ENCODE data around the gene COX7A2L.
"Not testable (repeated sequence)": the region's sequence is repeated elsewhere in the genome, so short reads cannot be mapped to it uniquely, and the experiment has no call there.

Gene COX7A2L, protein sequence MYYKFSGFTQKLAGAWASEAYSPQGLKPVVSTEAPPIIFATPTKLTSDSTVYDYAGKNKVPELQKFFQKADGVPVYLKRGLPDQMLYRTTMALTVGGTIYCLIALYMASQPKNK

DNA sequence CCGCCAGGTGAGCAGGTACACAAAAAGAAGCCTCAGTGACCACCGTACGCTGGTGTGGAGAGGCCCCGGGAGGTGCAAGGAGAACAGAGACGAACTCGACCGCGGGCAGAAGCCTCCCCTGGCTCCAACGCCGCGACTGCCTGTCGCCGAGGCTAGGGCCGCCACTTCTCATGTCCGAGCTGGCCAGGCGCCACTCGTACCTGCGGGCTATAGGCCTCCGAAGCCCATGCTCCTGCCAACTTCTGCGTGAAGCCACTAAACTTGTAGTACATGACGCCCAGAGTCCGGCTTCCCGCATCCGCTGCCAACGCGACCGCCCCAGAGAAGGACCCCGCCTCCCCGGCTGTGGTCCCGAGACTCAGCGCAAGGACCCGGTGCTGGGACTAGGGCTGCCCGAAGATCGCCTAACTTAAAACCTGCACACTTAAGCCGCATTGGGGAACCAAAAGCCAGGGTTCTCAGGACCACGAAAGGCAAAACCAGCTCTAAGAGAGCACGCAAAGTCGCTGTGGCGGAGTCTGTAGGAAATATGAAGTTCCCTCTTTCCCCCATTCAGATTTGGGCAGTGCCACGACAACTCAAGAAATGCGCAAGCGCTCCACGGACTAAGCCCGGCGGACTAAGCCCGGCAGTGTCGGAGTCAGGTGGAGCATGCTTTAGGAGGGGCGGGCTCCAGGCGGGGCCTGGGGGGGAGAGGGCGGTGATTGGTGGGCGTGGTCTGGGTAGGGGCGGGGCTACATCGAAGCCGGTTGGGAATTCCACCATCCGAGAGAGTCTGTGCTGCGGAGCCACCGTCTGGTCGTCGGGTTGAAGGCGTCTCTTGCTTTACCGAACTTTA is at the start of gene COX7A2L:
COX7A2L (minus strand) TSS at position 328 of the 838 bp plus-strand sequence; CDS start at position 272, 56 bp downstream.
- DNase-seq = peak; percentile 98

DNA sequence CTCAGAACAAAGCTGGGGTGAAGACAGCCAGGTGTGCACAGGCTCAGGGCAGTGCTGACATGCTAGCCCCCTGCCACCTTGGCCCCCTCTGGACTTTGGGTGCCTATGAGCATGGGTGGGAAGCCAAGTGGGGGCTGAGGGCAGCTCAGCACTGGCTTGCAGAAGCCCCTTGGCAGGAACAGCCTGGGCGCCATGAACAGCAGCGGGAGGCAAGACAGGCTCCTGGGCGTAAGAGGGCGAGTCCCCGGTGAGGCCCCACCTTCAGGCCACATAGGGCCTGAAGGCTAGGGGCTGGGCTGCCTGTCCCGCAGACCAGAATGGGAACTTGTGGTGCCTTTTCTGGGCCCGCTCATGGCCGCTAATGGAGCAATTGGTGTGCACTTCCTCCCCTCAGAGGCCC is 47.0 kb upstream of the COX7A2L start:
- no peak for DNase-seq

DNA sequence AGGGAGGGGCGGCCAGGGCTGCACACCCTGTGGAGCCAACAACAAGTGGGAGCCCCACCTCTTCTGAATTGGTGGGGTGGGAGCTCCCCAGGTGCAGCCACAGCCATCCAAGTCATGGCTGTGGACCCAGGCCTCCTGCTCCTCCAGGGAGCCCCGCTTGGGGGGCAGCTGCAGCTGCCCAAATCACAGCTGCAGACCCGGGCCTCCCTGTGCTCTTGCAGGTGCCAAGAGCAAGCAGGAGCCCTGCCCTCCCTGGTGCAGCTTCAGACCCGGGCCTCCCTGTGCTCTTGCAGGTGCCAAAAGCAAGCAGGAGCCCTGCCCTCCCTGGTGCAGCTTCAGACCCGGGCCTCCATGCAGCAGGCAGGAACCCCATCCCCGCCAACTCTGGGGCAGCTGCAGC is 46.5 kb upstream of the COX7A2L start:
- DNase-seq = no peak

DNA sequence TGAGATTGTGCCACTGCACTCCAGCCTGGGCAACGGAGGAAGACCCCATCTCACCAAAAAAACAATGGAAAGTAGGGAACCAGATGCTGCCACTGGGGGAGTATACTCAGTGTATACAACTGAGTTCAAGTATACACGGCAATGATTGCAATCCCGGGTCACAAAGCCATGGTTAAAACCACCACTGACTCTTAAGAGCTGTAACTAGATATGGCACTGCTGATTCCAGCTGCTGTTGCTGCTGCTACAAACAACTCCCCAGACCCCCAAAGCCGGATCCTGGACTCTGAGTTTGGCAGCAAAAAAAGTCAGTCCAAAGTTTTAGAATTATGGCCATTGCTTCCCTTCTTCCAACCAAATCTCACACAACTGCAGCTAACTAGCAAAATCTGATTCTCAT is 43.7 kb upstream of the COX7A2L start:
- DNase-seq = no peak

- no peak for DNase-seq
Measured at GRCh38 chr2:42401773-42402172, 40.8 kb upstream of the COX7A2L start.

DNA sequence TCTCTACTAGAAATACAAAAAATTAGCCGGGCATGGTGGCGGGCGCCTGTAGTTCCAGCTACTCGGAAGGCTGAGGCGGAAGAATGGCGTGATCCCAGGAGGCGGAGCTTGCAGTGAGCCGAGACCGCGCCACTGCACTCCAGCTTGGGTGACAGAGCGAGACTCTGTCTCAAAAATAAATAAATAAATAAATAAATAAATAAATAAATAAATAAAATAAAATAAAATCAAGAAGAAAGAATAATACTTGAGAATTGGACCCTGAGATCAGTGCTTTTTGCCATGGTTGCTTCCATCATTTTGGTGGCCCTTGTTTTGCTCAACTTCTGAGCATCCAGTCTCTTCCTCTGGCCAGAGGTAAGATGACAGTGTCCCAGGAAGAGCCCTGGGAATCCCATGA is 37.0 kb upstream of the COX7A2L start:
- not testable (repeated sequence) for DNase-seq

DNA sequence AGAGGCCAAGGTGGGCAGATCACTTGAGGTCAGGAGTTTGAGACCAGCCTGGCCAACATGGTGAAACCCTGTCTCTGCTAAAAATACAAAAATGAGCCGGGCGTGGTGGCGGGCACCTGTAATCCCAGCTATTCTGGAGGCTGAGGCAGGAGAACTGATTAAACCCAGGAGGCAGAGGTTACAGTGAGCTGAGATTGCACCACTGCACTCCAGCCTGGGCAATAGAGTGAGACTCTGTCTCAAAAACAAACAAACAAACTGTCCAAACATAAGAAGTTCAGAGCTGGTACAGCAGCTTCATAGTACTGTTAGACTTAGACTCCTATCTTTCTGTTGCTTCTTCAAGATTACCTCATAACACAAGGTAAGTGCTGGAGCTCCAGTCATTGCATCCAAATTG is 32.3 kb upstream of the COX7A2L start:
- not testable (repeated sequence) for DNase-seq

GRCh38 chr2:42392191-42392590 is 31.2 kb upstream of the COX7A2L start:
- DNase-seq = no peak

- DNase-seq = no peak
Measured at GRCh38 chr2:42390401-42390969, 29.5 kb upstream of the COX7A2L start.

GRCh38 chr2:42386682-42387081 is 25.7 kb upstream of the COX7A2L start:
- no peak for DNase-seq

GRCh38 chr2:42385225-42385624 is 24.2 kb upstream of the COX7A2L start:
- no peak for DNase-seq

- DNase-seq = no peak
Measured at GRCh38 chr2:42383855-42384530, 23.0 kb upstream of the COX7A2L start.

DNA sequence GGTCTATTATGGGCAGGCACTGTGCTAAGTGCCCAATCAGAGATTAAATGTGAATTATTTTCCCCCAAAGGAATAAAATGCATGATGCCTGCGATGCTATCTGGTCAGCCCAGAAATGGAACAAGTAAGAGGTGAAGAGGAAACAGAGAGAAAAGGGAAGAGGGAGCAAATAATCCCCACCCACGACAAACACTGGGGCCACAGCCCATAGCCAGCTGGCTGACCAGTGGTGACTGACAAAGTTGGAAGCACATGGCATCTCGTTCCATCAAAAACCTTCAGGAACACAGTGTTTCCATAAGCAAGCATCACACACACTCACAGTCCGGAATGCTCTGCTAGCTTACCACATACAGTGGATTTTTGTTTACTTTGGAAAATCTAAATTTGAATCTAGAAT is 21.1 kb upstream of the COX7A2L start:
- DNase-seq = no peak

DNA sequence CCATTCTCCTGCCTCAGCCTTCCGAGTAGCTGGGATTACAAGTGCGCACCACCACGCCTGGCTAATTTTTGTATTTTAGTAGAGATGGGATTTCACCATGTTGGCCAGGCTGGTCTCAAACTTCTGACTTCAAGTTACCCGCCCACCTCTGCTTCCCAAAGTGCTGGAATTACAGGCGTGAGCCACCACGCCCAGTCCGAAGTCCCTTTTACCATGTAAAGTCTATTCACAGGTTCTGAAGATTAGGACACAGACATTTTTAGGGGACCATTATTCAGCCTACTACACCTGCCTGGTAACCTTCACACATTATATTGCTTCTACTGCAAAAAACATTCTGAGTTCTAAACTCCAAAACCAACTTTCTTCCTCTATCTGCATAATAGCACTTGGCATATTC is 19.0 kb upstream of the COX7A2L start:
- DNase-seq = not testable (repeated sequence)

DNA sequence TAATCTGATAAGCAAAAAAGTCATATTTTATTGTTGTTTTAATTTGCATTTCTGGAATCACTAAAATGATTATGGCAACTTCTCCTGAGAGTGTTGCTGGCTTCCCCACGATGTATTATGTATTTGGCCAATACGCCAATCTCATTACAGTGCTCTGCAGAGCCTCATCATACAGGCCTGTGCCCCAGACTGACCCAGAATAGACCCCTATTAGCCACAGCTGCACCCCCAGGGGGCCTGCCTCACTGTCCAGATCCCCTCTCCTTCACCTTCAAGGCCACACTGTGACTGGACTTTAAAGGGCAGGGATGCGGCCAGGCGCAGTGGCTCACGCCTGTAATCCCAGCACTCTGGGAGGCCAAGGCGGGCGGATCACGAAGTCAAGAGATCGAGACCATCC is 17.4 kb upstream of the COX7A2L start:
- DNase-seq = no peak

DNA sequence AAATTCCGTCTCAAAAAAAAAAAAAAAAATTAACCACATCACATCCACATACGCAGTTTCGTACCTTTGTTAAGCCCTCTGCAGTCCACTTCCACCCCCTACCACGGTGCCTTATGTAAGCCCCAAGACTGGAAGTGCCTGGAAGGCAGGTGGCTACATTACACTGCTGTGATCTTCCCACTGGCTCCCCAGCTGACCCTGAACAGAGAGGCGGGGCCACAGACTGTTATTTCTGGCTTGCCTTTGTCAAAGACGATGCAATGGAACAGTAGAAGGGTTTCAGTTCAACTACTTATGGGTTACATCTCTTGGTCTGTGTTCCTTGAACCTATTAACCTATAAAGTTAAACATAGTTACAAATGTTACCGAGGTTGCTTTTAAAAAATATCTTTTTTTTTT is 15.7 kb upstream of the COX7A2L start:
- DNase-seq = no peak

DNA sequence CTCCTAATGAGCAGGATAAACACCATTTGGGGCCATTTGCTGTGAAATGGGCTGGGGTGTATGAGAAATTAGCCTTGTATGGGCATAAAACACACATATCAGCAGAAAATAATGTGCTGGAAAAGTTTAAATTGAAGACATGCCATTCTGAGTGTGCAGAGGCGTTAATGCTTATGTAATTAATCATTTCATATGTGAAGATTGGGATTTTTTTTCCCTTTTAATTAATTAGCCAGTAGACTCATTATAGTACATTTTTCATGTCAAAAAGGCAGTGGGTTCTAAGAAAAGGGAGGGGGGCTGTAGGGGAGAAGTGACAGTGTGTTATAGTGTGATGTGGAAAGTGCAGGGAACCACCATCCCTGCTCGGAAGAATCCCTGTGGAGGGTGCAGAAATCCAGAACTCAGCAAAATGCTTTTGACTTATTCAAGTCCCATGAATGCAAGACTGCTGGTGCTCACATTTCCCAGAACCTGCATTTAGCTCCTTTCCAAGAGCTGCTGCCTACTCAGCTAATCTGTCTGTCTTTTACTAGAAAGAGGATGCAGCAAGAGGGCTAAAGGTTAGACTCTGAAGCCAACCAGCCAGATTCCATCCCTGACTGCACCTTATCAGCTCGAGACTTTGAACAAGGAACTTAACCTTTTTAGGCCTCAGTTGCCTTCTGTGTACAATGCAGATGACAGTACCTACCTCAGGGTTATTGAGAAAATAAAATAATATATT is 11.6 kb upstream of the COX7A2L start:
- no peak for DNase-seq

DNA sequence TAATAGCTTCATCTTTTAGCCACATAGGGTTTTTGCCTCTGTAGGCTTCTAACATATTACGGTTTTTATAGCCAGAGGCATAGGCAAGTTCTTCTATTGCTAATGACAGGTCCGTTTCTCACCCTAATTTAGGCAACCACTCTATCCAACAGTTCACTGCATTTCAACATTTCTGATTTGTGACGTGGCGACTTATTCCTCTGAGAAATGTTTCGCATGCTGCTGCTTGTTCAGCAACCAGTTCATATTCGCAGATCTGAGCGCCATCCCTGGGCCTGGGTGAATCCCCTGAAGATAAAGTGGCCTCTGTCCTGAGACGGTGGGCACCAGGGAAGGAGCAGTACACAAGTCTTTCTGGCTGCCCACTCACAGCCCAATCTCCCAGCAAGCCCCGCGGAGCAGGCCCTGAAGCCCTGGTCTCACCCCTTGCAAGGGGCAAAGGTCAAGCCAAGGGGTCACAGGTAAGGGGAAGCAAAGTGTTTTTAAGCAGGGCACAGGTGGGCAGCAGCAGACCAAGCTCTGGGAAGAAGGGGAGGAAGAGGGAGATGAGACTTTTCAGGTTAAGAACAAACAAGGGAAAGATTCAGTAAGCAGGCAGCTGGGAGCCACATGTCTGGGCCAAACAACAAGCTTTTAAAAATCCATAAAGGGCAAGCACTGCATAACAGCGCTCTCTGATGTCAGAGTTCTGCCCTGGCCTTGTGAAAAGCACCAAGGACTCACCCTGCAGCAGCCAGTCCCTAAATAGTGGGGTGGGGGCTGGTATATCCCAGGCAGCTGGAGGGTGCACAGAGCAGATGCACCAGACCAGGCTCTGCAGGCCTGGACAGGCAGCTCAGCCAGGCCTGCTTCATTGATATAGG is 10.8 kb upstream of the COX7A2L start:
- no peak for DNase-seq

- DNase-seq = no peak
Measured at GRCh38 chr2:42369532-42370229, 8.7 kb upstream of the COX7A2L start.

DNA sequence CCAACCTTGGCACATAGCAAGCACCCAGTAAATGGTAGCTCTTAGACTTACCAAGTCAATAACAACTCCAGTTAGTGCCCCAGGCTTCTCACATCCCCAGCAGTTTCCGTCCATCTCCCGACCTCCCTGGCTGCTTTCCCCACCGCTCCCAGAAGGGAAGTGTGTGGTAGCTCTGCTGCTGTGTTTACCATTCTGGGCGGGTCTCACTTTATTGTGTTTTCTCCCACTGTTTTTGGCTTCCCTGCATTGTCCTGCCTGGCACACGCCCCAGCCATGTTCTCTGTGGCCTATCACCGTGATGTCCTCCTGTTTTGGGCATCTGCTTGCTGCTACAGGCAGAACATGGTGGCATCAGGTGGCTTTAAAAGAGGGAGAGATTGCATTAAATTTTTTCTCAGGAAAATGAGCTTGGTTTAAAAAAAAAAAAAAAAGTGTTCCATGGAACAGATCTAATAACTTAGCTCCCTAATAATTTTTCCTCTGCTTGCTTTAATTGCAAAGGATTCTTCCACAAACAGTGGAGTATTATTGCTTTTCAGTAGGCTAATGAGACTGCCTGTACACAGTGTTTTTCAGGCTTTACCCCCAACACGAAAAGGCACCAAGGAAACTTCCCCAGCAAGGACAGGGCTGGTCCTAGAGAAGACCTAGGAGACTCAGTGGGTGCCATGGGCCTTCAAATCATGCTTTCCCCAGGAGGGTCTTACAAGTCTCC is 8.0 kb upstream of the COX7A2L start:
- DNase-seq = no peak

GRCh38 chr2:42367835-42368234 is 6.8 kb upstream of the COX7A2L start:
- DNase-seq = no peak

Data from femur (tissue), 1 donor.